ENCODE measurements around the gene GYPE. TPM values are rescaled to one million over a fixed set of nuclear protein-coding genes. Genes with fewer than 3 reads are reported as not detected.
"Not testable (repeated sequence)": the region's sequence is repeated elsewhere in the genome, so short reads cannot be mapped to it uniquely, and the experiment has no call there.

Gene GYPE
- total and polyA plus RNA-seq, 2 donors (not counting 3 experiments of a cell fraction or from before 2014, with no cell fraction given): 0.58 TPM; not detected in 1

DNA sequence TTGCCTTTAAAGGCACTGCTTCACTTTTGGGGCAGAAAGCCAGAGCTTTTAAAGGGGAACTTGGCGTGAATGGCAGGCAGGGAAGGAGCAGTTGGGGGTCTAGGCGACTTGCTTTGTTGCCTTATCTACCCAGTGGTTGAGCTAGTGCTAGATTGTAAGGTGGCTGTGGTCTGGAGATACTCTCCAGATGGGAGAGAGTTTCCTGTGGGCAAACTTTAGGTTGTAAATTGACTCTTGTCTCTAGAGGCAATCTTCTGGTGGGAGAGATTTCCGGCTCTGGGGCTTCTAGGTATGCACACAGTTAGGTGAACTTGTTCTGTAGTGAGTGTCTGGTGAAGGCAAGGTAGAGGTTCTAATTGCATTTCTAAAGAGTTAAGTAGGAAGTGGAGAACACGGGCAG is 50.7 kb downstream of the GYPE start:
- H3K9me3 ChIP-seq (replicated peaks; ENCODE audit: control insufficient read depth, insufficient read depth, low read length); H3K79me2 ChIP-seq (ENCODE audit: control insufficient read depth, insufficient read depth, low read length); POLR2A ChIA-PET; CTCF ChIA-PET; H3K27me3 ChIP-seq (ENCODE audit: control insufficient read depth in 2 of 2, insufficient read depth in 2 of 2, low read length in 2 of 2); DNase-seq (ENCODE audit: low read depth, low spot score); BruUV-seq (replicated peaks); H3K9me1 ChIP-seq (replicated peaks; ENCODE audit: control insufficient read depth, extremely low read depth, insufficient read depth, low read length); H3K4me2 ChIP-seq (ENCODE audit: insufficient read depth, low read length); H3K4me1 ChIP-seq (ENCODE audit: control insufficient read depth, extremely low read depth, insufficient read depth, low read length); H3K4me3 ChIP-seq (replicated peaks in 1 of 3; ENCODE audit: insufficient read depth in 1 of 3, low read depth in 1 of 3, low read length in 3 of 3); FAIRE-seq; H3K27ac ChIP-seq (ENCODE audit: insufficient read depth, low read depth, low read length); H4K20me1 ChIP-seq (replicated peaks; ENCODE audit: control insufficient read depth, extremely low read depth, insufficient read depth, low read length); H3K36me3 ChIP-seq (ENCODE audit: control insufficient read depth in 2 of 2, extremely low read depth in 1 of 2, insufficient read depth in 2 of 2, low read length in 2 of 2); H3K9ac ChIP-seq (replicated peaks; ENCODE audit: extremely low read depth, insufficient read depth, low read length); H2AFZ ChIP-seq (ENCODE audit: low read depth, low read length); dilution Hi-C loops (cut with MboI; ENCODE audit: extremely low pct_ligation_motif_present, low sequenced_read_pairs): not testable (repeated sequence)
- intact Hi-C loops (cut with micrococcal nuclease): loop anchor here (10.0 kb wide), 1 partner anchor 120 kb away; no protein-coding TSS in a partner anchor

DNA sequence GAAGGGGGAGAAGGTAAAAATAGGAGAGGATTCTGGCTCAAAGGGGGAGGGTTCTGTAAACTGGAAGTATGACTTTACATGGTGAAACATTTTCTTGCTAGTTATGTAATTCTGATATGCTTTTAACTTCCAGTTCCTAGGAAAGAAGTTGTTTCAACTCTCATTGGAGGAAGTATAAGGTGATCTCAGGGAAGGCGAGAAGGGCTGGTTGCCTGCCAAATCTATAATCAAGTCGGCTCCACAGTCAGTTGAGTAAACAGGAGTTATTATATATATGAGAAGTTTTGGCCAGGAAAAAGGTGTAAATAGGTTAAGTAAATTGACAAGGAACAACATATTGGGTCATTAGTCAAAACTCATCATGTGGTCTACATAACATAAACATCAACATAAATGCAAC is 56.1 kb downstream of the GYPE start:
- H3K79me2 ChIP-seq (ENCODE audit: control insufficient read depth, insufficient read depth, low read length); H2AFZ ChIP-seq (ENCODE audit: low read depth, low read length); H3K27me3 ChIP-seq (ENCODE audit: control insufficient read depth in 2 of 2, insufficient read depth in 2 of 2, low read length in 2 of 2); H3K27ac ChIP-seq (ENCODE audit: insufficient read depth, low read depth, low read length); H3K4me1 ChIP-seq (ENCODE audit: control insufficient read depth, extremely low read depth, insufficient read depth, low read length); dilution Hi-C loops (cut with MboI; ENCODE audit: extremely low pct_ligation_motif_present, low sequenced_read_pairs); H3K4me2 ChIP-seq (ENCODE audit: insufficient read depth, low read length); BruUV-seq (replicated peaks); DNase-seq (ENCODE audit: low read depth, low spot score); H3K4me3 ChIP-seq (replicated peaks in 1 of 3; ENCODE audit: insufficient read depth in 1 of 3, low read depth in 1 of 3, low read length in 3 of 3); H4K20me1 ChIP-seq (replicated peaks; ENCODE audit: control insufficient read depth, extremely low read depth, insufficient read depth, low read length); H3K9me3 ChIP-seq (replicated peaks; ENCODE audit: control insufficient read depth, insufficient read depth, low read length); CTCF ChIA-PET; H3K36me3 ChIP-seq (ENCODE audit: control insufficient read depth in 2 of 2, extremely low read depth in 1 of 2, insufficient read depth in 2 of 2, low read length in 2 of 2); FAIRE-seq; H3K9me1 ChIP-seq (replicated peaks; ENCODE audit: control insufficient read depth, extremely low read depth, insufficient read depth, low read length); H3K9ac ChIP-seq (replicated peaks; ENCODE audit: extremely low read depth, insufficient read depth, low read length); POLR2A ChIA-PET; intact Hi-C loops (cut with micrococcal nuclease): not testable (repeated sequence)

DNA sequence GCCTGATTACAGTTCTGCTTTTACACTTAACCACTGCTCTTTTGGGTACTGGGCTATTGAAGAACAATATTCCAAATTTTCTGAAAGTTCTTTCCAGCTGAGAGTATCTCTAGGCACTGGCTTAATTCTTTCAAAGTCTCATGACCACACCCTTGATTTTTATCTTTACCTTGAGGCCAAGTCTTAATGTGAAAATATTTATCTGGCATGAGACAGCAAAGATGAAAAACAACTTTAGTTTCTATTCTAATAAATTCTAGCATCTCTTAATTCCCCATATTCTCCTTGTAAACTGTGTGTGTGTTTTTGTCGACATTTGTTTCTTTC is 61.9 kb downstream of the GYPE start:
- BruUV-seq (replicated peaks): not testable (repeated sequence)

GRCh38 chr4:143842624-143843505 is 62.5 kb downstream of the GYPE start:
- CTCF ChIA-PET; dilution Hi-C loops (cut with MboI; ENCODE audit: extremely low pct_ligation_motif_present, low sequenced_read_pairs); H3K4me3 ChIP-seq (replicated peaks in 1 of 3; ENCODE audit: insufficient read depth in 1 of 3, low read depth in 1 of 3, low read length in 3 of 3); H4K20me1 ChIP-seq (replicated peaks; ENCODE audit: control insufficient read depth, extremely low read depth, insufficient read depth, low read length); FAIRE-seq; H3K27me3 ChIP-seq (ENCODE audit: control insufficient read depth in 2 of 2, insufficient read depth in 2 of 2, low read length in 2 of 2); H3K27ac ChIP-seq (ENCODE audit: insufficient read depth, low read depth, low read length); H3K9me1 ChIP-seq (replicated peaks; ENCODE audit: control insufficient read depth, extremely low read depth, insufficient read depth, low read length); POLR2A ChIA-PET; DNase-seq (ENCODE audit: low read depth, low spot score); H3K9ac ChIP-seq (replicated peaks; ENCODE audit: extremely low read depth, insufficient read depth, low read length); H3K9me3 ChIP-seq (replicated peaks; ENCODE audit: control insufficient read depth, insufficient read depth, low read length); H3K4me1 ChIP-seq (ENCODE audit: control insufficient read depth, extremely low read depth, insufficient read depth, low read length); H3K36me3 ChIP-seq (ENCODE audit: control insufficient read depth in 2 of 2, extremely low read depth in 1 of 2, insufficient read depth in 2 of 2, low read length in 2 of 2); H3K79me2 ChIP-seq (ENCODE audit: control insufficient read depth, insufficient read depth, low read length); H3K4me2 ChIP-seq (ENCODE audit: insufficient read depth, low read length); H2AFZ ChIP-seq (ENCODE audit: low read depth, low read length); intact Hi-C loops (cut with micrococcal nuclease); BruUV-seq (replicated peaks): not testable (repeated sequence)

More for the DNA sequence above, 61.9 kb downstream of the GYPE start:
- dilution Hi-C loops (cut with MboI; ENCODE audit: extremely low pct_ligation_motif_present, low sequenced_read_pairs); H2AFZ ChIP-seq (ENCODE audit: low read depth, low read length); intact Hi-C loops (cut with micrococcal nuclease); H3K9ac ChIP-seq (replicated peaks; ENCODE audit: extremely low read depth, insufficient read depth, low read length); POLR2A ChIA-PET; H3K4me2 ChIP-seq (ENCODE audit: insufficient read depth, low read length); H3K27me3 ChIP-seq (ENCODE audit: control insufficient read depth in 2 of 2, insufficient read depth in 2 of 2, low read length in 2 of 2); H3K36me3 ChIP-seq (ENCODE audit: control insufficient read depth in 2 of 2, extremely low read depth in 1 of 2, insufficient read depth in 2 of 2, low read length in 2 of 2); H3K27ac ChIP-seq (ENCODE audit: insufficient read depth, low read depth, low read length); H3K4me1 ChIP-seq (ENCODE audit: control insufficient read depth, extremely low read depth, insufficient read depth, low read length); DNase-seq (ENCODE audit: low read depth, low spot score); H3K9me1 ChIP-seq (replicated peaks; ENCODE audit: control insufficient read depth, extremely low read depth, insufficient read depth, low read length); H3K4me3 ChIP-seq (replicated peaks in 1 of 3; ENCODE audit: insufficient read depth in 1 of 3, low read depth in 1 of 3, low read length in 3 of 3); CTCF ChIA-PET; FAIRE-seq; H4K20me1 ChIP-seq (replicated peaks; ENCODE audit: control insufficient read depth, extremely low read depth, insufficient read depth, low read length); H3K9me3 ChIP-seq (replicated peaks; ENCODE audit: control insufficient read depth, insufficient read depth, low read length); H3K79me2 ChIP-seq (ENCODE audit: control insufficient read depth, insufficient read depth, low read length): not testable (repeated sequence)

Measured in endothelial cell of umbilical vein (primary cell).